Activated CD8-positive, alpha-beta memory T cell treated with anti-CD3 and anti-CD28 coated beads, Interleukin-2, amount 10 ng/mL, durations not matched to agents 7 days and 5 days (primary cell): ENCODE results near the gene OGN. TPM values are rescaled to one million over a fixed set of nuclear protein-coding genes. Genes with fewer than 3 reads are reported as not detected.
A peak's percentile ranks its signal among the peaks of the same experiment; 100 is the strongest.
"Not testable (repeated sequence)": the region's sequence is repeated elsewhere in the genome, so short reads cannot be mapped to it uniquely, and the experiment has no call there.

ENCODE experiments used
- ATAC-seq: fragments of 150-1000 bp; cut with Tn5 transposase; one replicate; pipeline ENCODE4 v1.10.0; 2021; ENCODE audit warnings: moderate library complexity
- CTCF ChIA-PET: fragments of 350-600 bp; sonication (Branson Sonifier 250); formaldehyde crosslinking; loops from one replicate; lab custom pipeline; 2021; ENCODE audit warnings: antibody characterized with exemption; lab: Charles Lee
- DNase-seq: peaks from one replicate; pipeline ENCODE4 v3.0.0-alpha.2; 2020
- H3K27ac Mint-ChIP-seq: one replicate; pipeline ENCODE4 v1.8.0; 2021; ENCODE audit warnings: mild to moderate bottlenecking, mixed read lengths
- H3K27me3 Mint-ChIP-seq: one replicate; pipeline ENCODE4 v1.8.0; 2021; ENCODE audit warnings: mixed read lengths
- H3K36me3 Mint-ChIP-seq: one replicate; pipeline ENCODE4 v1.8.0; 2021; ENCODE audit warnings: mild to moderate bottlenecking, mixed read lengths
- H3K4me1 Mint-ChIP-seq: one replicate; pipeline ENCODE4 v1.8.0; 2021; ENCODE audit warnings: mixed read lengths
- H3K4me3 Mint-ChIP-seq: one replicate; pipeline ENCODE4 v1.8.0; 2021; ENCODE audit warnings: mild to moderate bottlenecking, moderate library complexity, mixed read lengths
- H3K9me3 Mint-ChIP-seq: one replicate; pipeline ENCODE4 v1.8.0; 2022; ENCODE audit warnings: low read depth, mixed read lengths
- total RNA-seq, 2 experiments: library from RNA; stranded (reverse); gene quantifications; one replicate each; pipeline ENCODE4 v1.2.3, GENCODE V29; 2021

Gene OGN
- total RNA-seq, 2 experiments from 2014 or later: not detected

- Mint-ChIP-seq H3K27me3 (no peaks in the 10 kb centered on the region), H3K27ac (no peak overlapping the region), H3K4me1 (peaks cover 6% of the 10 kb centered on the region), H3K36me3 (peaks cover 4% of the 10 kb centered on the region), H3K4me3 (no peak overlapping the region), H3K9me3 (no peaks in the 10 kb centered on the region)
- CTCF ChIA-PET: no interaction called here
- DNase-seq (no peak), ATAC-seq (no peak)
These were observed 19.2 kb upstream of the OGN start for GRCh38 chr9:92423612-92424011.

GRCh38 chr9:92422611-92423338 is 18.4 kb upstream of the OGN start:
- Mint-ChIP-seq H3K27me3 (no peaks in the 10 kb centered on the region), H3K27ac (no peak overlapping the region), H3K4me3 (no peak overlapping the region), H3K4me1 (peaks cover 6% of the 10 kb centered on the region), H3K36me3 (peaks cover 4% of the 10 kb centered on the region), H3K9me3 (no peaks in the 10 kb centered on the region)
- CTCF ChIA-PET: no interaction called here
- ATAC-seq (no peak), DNase-seq (no peak)

- H3K4me1 Mint-ChIP-seq: no peaks in the 10 kb centered on the region
- no peaks in the 10 kb centered on the region for H3K36me3 Mint-ChIP-seq
- H3K9me3 Mint-ChIP-seq: no peaks in the 10 kb centered on the region
- H3K27ac Mint-ChIP-seq: no peak overlapping the region
- no peak for ATAC-seq
- no peaks in the 10 kb centered on the region for H3K27me3 Mint-ChIP-seq
- DNase-seq: no peak
- no peak overlapping the region for H3K4me3 Mint-ChIP-seq
- CTCF ChIA-PET: no interaction called here
These were observed 10.2 kb upstream of the OGN start for GRCh38 chr9:92414566-92414965.

GRCh38 chr9:92411157-92411556 is 6.8 kb upstream of the OGN start:
- not testable (repeated sequence) for H3K36me3 Mint-ChIP-seq, H3K27ac Mint-ChIP-seq, H3K9me3 Mint-ChIP-seq, DNase-seq, H3K4me3 Mint-ChIP-seq, ATAC-seq, H3K27me3 Mint-ChIP-seq
- CTCF ChIA-PET: interaction anchor here (0.9 kb wide), 1 partner anchor 65 kb away, joined by 3 read pairs; no protein-coding TSS in a partner anchor
- H3K4me1 Mint-ChIP-seq: peaks cover 11% of the 10 kb centered on the region

- H3K4me3 Mint-ChIP-seq: no peak overlapping the region
- H3K9me3 Mint-ChIP-seq: no peaks in the 10 kb centered on the region
- CTCF ChIA-PET: no interaction called here
- DNase-seq (no peak), ATAC-seq (no peak)
- H3K27me3 Mint-ChIP-seq: no peaks in the 10 kb centered on the region
- H3K4me1 Mint-ChIP-seq: peaks cover 20% of the 10 kb centered on the region
- H3K27ac Mint-ChIP-seq: no peak overlapping the region
- peaks cover 4% of the 10 kb centered on the region for H3K36me3 Mint-ChIP-seq
These were observed 4.5 kb upstream of the OGN start for GRCh38 chr9:92408747-92409478.

GRCh38 chr9:92407818-92408217 is 3.4 kb upstream of the OGN start:
- H3K4me3 Mint-ChIP-seq: no peak overlapping the region
- peaks cover 20% of the 10 kb centered on the region for H3K4me1 Mint-ChIP-seq
- DNase-seq: no peak
- H3K9me3 Mint-ChIP-seq: no peaks in the 10 kb centered on the region
- no peak for ATAC-seq
- no peak overlapping the region for H3K27ac Mint-ChIP-seq
- no peaks in the 10 kb centered on the region for H3K27me3 Mint-ChIP-seq
- CTCF ChIA-PET: no interaction called here
- H3K36me3 Mint-ChIP-seq: peaks cover 4% of the 10 kb centered on the region

GRCh38 chr9:92406477-92406876 is 2.1 kb upstream of the OGN start:
- Mint-ChIP-seq H3K4me1 (peaks cover 20% of the 10 kb centered on the region), H3K4me3 (peak overlapping the region; percentile 40), H3K36me3 (peaks cover 4% of the 10 kb centered on the region), H3K9me3 (no peaks in the 10 kb centered on the region), H3K27ac (peak overlapping the region; percentile 68), H3K27me3 (no peaks in the 10 kb centered on the region)
- ATAC-seq (peak; percentile 86), DNase-seq (peak; percentile 59)
- CTCF ChIA-PET: no interaction called here

GRCh38 chr9:92405818-92406217 is 1.4 kb upstream of the OGN start:
- DNase-seq: no peak
- Mint-ChIP-seq H3K4me3 (no peak overlapping the region), H3K9me3 (no peaks in the 10 kb centered on the region), H3K27me3 (no peaks in the 10 kb centered on the region), H3K36me3 (peaks cover 4% of the 10 kb centered on the region), H3K27ac (peak overlapping the region; percentile 68), H3K4me1 (peaks cover 20% of the 10 kb centered on the region)
- CTCF ChIA-PET: no interaction called here
- no peak for ATAC-seq

GRCh38 chr9:92402826-92403745 is 1.3 kb downstream of the OGN start:
- Mint-ChIP-seq H3K27ac (no peak overlapping the region), H3K27me3 (no peaks in the 10 kb centered on the region), H3K4me1 (peaks cover 20% of the 10 kb centered on the region), H3K36me3 (peaks cover 4% of the 10 kb centered on the region), H3K9me3 (no peaks in the 10 kb centered on the region), H3K4me3 (no peak overlapping the region)
- no peak for ATAC-seq
- CTCF ChIA-PET: no interaction called here
- no peak for DNase-seq

- H3K4me3 Mint-ChIP-seq: no peak overlapping the region
- ATAC-seq (no peak), DNase-seq (no peak)
- H3K27ac Mint-ChIP-seq: no peak overlapping the region
- no peaks in the 10 kb centered on the region for H3K9me3 Mint-ChIP-seq
- H3K4me1 Mint-ChIP-seq: peaks cover 20% of the 10 kb centered on the region
- no peaks in the 10 kb centered on the region for H3K27me3 Mint-ChIP-seq
- peaks cover 4% of the 10 kb centered on the region for H3K36me3 Mint-ChIP-seq
- CTCF ChIA-PET: no interaction called here
These were observed 2.0 kb downstream of the OGN start for GRCh38 chr9:92402360-92402759.

- Mint-ChIP-seq H3K4me1 (no peaks in the 10 kb centered on the region), H3K9me3 (no peaks in the 10 kb centered on the region), H3K4me3 (no peak overlapping the region), H3K27me3 (no peaks in the 10 kb centered on the region), H3K36me3 (no peaks in the 10 kb centered on the region), H3K27ac (no peak overlapping the region)
- CTCF ChIA-PET: no interaction called here
- DNase-seq (no peak), ATAC-seq (no peak)
These were observed 6.5 kb downstream of the OGN start for GRCh38 chr9:92397853-92398252.

- no peak for ATAC-seq
- Mint-ChIP-seq H3K4me3 (no peak overlapping the region), H3K36me3 (no peaks in the 10 kb centered on the region), H3K4me1 (no peaks in the 10 kb centered on the region), H3K27ac (no peak overlapping the region), H3K27me3 (no peaks in the 10 kb centered on the region), H3K9me3 (no peaks in the 10 kb centered on the region)
- CTCF ChIA-PET: no interaction called here
- no peak for DNase-seq
These were observed 8.8 kb downstream of the OGN start for GRCh38 chr9:92395617-92396016.

GRCh38 chr9:92393686-92394085 is 10.7 kb downstream of the OGN start:
- CTCF ChIA-PET: no interaction called here
- Mint-ChIP-seq H3K4me1 (no peaks in the 10 kb centered on the region), H3K4me3 (no peak overlapping the region), H3K27ac (no peak overlapping the region), H3K27me3 (no peaks in the 10 kb centered on the region), H3K36me3 (no peaks in the 10 kb centered on the region), H3K9me3 (no peaks in the 10 kb centered on the region)
- no peak for DNase-seq
- no peak for ATAC-seq
